ENCODE results near the gene EID2B. TPM values are rescaled to one million over a fixed set of nuclear protein-coding genes. Genes with fewer than 3 reads are reported as not detected.

The EID2B gene
- total and polyA plus RNA-seq, 5 donors from 2014 or later = 4.8 to 11.3 (median 10.2) TPM

DNA sequence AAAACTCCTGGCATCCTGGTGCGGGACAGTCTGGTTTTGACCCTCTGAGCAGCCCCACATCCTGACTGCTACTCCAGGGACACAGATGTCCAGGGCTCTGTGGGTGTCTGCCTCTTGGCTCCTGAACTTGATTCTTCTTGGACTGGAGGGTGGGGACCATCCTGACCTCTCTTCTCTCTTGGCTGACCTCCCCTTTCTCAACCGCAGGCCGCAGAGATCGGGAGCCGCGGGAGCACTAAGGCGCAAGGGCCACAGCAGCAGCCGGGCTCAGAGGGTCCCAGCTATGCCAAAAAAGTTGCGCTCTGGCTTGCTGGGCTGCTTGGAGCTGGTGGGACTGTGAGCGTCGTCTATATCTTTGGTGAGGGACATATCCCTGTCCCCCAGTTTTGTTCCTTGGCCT lies 51.0 kb downstream of the EID2B start:
- no peak for ATAC-seq (ENCODE audit: low read depth in 2 of 2)
- peaks cover 10% of the 10 kb centered on the region for H3K36me3 Mint-ChIP-seq
- H3K4me3 ChIP-seq (ENCODE audit: low read depth, low read length) = peak overlapping the region; percentile 84
- H3K4me3 Mint-ChIP-seq = peak overlapping the region; percentile 87 to 97 (median 92)
- DNase-seq = no peak
- peak overlapping the region; percentile 43 to 96 (median 96) for H3K27ac Mint-ChIP-seq
- peaks cover 0 to 2% (median 0%) of the 10 kb centered on the region in 7 donors for H3K9me3 Mint-ChIP-seq
- H3K36me3 ChIP-seq (ENCODE audit: control insufficient read depth, insufficient read depth, low read length) = peaks cover 17% of the 10 kb centered on the region
- peak overlapping the region; percentile 81 for H3K27ac ChIP-seq (ENCODE audit: insufficient read depth, low read length, poor library complexity, severe bottlenecking)
- peaks cover 19% of the 10 kb centered on the region for H3K4me1 ChIP-seq (ENCODE audit: control insufficient read depth, insufficient read depth, low read length, poor library complexity, severe bottlenecking)
- no peaks in the 10 kb centered on the region for H3K27me3 Mint-ChIP-seq
- peaks cover 4 to 32% (median 25%) of the 10 kb centered on the region in 4 donors for H3K4me1 Mint-ChIP-seq
- H3K9me3 ChIP-seq (ENCODE audit: control insufficient read depth in 2 of 2, low read length in 2 of 2) = no peaks in the 10 kb centered on the region
- no peaks in the 10 kb centered on the region for H3K27me3 ChIP-seq (ENCODE audit: control insufficient read depth, insufficient read depth, low read length)

DNA sequence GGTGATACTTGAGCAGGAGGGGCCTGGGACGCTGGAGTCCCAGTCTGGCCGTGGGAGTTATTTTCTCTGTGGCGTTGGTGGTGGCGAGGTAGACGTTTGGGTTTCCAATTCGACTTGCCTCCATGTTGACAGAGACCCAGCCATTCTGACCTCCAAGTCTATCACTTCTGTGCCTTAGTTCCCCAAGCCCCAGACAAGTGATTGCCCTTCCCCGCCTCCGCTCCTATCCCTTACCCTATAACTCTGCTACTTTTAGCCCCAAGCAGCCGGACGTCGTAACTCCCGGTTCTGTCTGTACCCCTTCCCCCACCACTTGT lies 51.5 kb downstream of the EID2B start:
- H3K4me3 Mint-ChIP-seq = peak overlapping the region; percentile 87 to 97 (median 92)
- H3K4me3 ChIP-seq (ENCODE audit: low read depth, low read length) = peak overlapping the region; percentile 84
- no peaks in the 10 kb centered on the region for H3K27me3 Mint-ChIP-seq

More for the DNA sequence above, 51.5 kb downstream of the EID2B start:
- Mint-ChIP-seq H3K27ac (peak overlapping the region; percentile 85 to 96 (median 96)), H3K36me3 (peaks cover 11% of the 10 kb centered on the region), H3K9me3 (peaks cover 0 to 2% (median 0%) of the 10 kb centered on the region in 7 donors), H3K4me1 (peaks cover 4 to 33% (median 25%) of the 10 kb centered on the region in 4 donors)
- H3K9me3 ChIP-seq (ENCODE audit: control insufficient read depth in 2 of 2, low read length in 2 of 2) = no peaks in the 10 kb centered on the region
- DNase-seq (no peak), ATAC-seq (ENCODE audit: low read depth in 2 of 2) (no peak)
- H3K27me3 ChIP-seq (ENCODE audit: control insufficient read depth, insufficient read depth, low read length) = no peaks in the 10 kb centered on the region
- H3K27ac ChIP-seq (ENCODE audit: insufficient read depth, low read length, poor library complexity, severe bottlenecking) = peak overlapping the region; percentile 81
- peaks cover 15% of the 10 kb centered on the region for H3K36me3 ChIP-seq (ENCODE audit: control insufficient read depth, insufficient read depth, low read length)
- H3K4me1 ChIP-seq (ENCODE audit: control insufficient read depth, insufficient read depth, low read length, poor library complexity, severe bottlenecking) = peaks cover 19% of the 10 kb centered on the region

Other genes with a start within 250 kb of the EID2B start
- not detected for gene IFNL1, start 236.4 kb downstream of the EID2B start, total RNA-seq
- gene IFNL1, start 236.4 kb downstream of the EID2B start, polyA plus RNA-seq = not detected
- gene LRFN1, start 212.0 kb downstream of the EID2B start, total RNA-seq = 4.9 TPM
- 1 to 10 TPM; 2.1 to 4.9 (median 3.1) TPM for gene LRFN1, start 212.0 kb downstream of the EID2B start, polyA plus RNA-seq
- 512 TPM for gene GMFG, start 196.8 kb downstream of the EID2B start, total RNA-seq
- 1,000 to 10,000 TPM; 1,343 to 1,906 (median 1,706) TPM for gene GMFG, start 196.8 kb downstream of the EID2B start, polyA plus RNA-seq
- gene SAMD4B, start 190.4 kb downstream of the EID2B start, total RNA-seq = 78.9 TPM
- 1 to 10 TPM; 5.7 to 9.9 (median 6.5) TPM for gene SAMD4B, start 190.4 kb downstream of the EID2B start, polyA plus RNA-seq
- 138 TPM for gene PAF1, start 141.7 kb downstream of the EID2B start, total RNA-seq
- 10 to 100 TPM; 35.0 to 46.7 (median 39.0) TPM for gene PAF1, start 141.7 kb downstream of the EID2B start, polyA plus RNA-seq
- gene MED29, start 141.5 kb downstream of the EID2B start, total RNA-seq = 65.6 TPM
- 10 to 100 TPM; 53.6 to 61.4 (median 57.9) TPM for gene MED29, start 141.5 kb downstream of the EID2B start, polyA plus RNA-seq
- gene ZFP36, start 126.0 kb downstream of the EID2B start, total RNA-seq = 1,400 TPM
- 100 to 1,000 TPM in 3 of 4 donors, 10 to 100 TPM in 1; 89.8 to 134 (median 109) TPM for gene ZFP36, start 126.0 kb downstream of the EID2B start, polyA plus RNA-seq
- gene PLEKHG2, start 120.2 kb downstream of the EID2B start, total RNA-seq = 209 TPM
- gene PLEKHG2, start 120.2 kb downstream of the EID2B start, polyA plus RNA-seq = 1 to 10 TPM; 1.3 to 3.9 (median 3.1) TPM
- gene RPS16, start 96.9 kb downstream of the EID2B start, total RNA-seq = 2,708 TPM
- gene RPS16, start 96.9 kb downstream of the EID2B start, polyA plus RNA-seq = 1,000 to 10,000 TPM; 1,440 to 2,367 (median 1,925) TPM
- gene SUPT5H, start 87.3 kb downstream of the EID2B start, total RNA-seq = 322 TPM
- gene SUPT5H, start 87.3 kb downstream of the EID2B start, polyA plus RNA-seq = 10 to 100 TPM; 75.1 to 83.9 (median 82.8) TPM
- gene TIMM50, start 52.0 kb downstream of the EID2B start, total RNA-seq = 45.3 TPM
- gene TIMM50, start 52.0 kb downstream of the EID2B start, polyA plus RNA-seq = 10 to 100 TPM; 35.4 to 47.4 (median 40.2) TPM
- 0.17 TPM for gene DLL3, start 33.9 kb downstream of the EID2B start, total RNA-seq
- gene DLL3, start 33.9 kb downstream of the EID2B start, polyA plus RNA-seq = under 1 TPM in 1 of 4 donors, not detected in 3; 0.13 TPM
- gene SELENOV, start 17.7 kb downstream of the EID2B start, total RNA-seq = not detected
- not detected for gene SELENOV, start 17.7 kb downstream of the EID2B start, polyA plus RNA-seq
- gene EID2, start 7.3 kb upstream of the EID2B start, total RNA-seq = 13.1 TPM
- gene EID2, start 7.3 kb upstream of the EID2B start, polyA plus RNA-seq = 10 to 100 TPM; 20.2 to 32.7 (median 23.8) TPM
- not detected for gene LGALS13, start 69.7 kb upstream of the EID2B start, total RNA-seq
- not detected for gene LGALS13, start 69.7 kb upstream of the EID2B start, polyA plus RNA-seq
- gene LGALS16, start 123.1 kb upstream of the EID2B start, total RNA-seq = not detected
- gene LGALS16, start 123.1 kb upstream of the EID2B start, polyA plus RNA-seq = not detected
- not detected for gene LGALS14, start 171.6 kb upstream of the EID2B start, total RNA-seq
- gene LGALS14, start 171.6 kb upstream of the EID2B start, polyA plus RNA-seq = under 1 TPM in 1 of 4 donors, not detected in 3; 0.73 TPM
- gene CLC, start 205.2 kb upstream of the EID2B start, total RNA-seq = 2.9 TPM
- gene CLC, start 205.2 kb upstream of the EID2B start, polyA plus RNA-seq = not detected
- gene LEUTX, start 246.0 kb upstream of the EID2B start, total RNA-seq = not detected
- gene LEUTX, start 246.0 kb upstream of the EID2B start, polyA plus RNA-seq = not detected

Measured in CD4-positive, CD25-positive, alpha-beta regulatory T cell (primary cell).